ENCODE data around the gene EIF3A.
"Not testable (repeated sequence)": the region's sequence is repeated elsewhere in the genome, so short reads cannot be mapped to it uniquely, and the experiment has no call there.

The EIF3A gene

DNA sequence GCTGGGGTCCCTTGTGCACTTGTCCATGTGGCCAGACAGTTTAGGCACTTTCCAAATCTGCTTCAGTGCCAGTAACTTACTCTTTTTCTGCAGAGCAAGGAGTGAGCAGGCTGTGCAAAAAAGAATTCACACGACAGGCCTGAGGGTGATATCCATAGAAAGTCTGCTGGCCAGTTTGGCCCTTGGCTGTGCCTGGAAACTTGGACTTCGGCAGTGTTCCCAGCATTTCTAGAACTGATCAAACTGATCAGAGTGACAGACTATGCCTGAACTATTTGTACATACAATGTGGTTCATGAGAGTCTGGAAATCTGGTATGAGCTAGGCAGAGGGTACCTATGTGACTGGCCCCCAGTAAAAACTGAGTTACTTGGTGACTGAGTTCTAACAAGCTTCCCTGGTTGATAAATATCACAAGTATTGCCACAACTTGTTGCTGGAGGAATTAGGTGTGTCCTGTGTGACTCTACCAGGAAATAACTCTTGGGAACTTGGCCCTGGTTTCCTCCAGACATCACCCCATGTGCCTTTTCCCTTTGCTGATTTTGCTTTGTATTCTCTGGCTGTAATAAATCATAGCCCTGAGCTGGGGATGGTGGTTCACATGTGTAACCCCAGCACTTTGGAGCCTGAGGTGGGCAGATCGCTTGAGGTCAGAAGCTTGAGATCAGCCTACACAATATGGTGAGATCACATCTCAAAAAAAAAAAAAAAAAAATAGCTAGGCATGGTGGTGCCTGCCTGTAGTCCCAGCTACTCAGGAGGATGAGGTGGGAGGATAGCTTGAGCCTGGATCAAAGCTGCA lies 20.0 kb upstream of the EIF3A start:
- H3K4me3 ChIP-seq (ENCODE audit: low read length in 2 of 2) = no peak overlapping the region
- no peak overlapping the region for H3K9ac ChIP-seq (ENCODE audit: low read length in 2 of 2)
- peaks cover 8% of the 10 kb centered on the region for H3K4me1 ChIP-seq (ENCODE audit: control insufficient read depth, insufficient read depth, low read length)
- H3K27me3 ChIP-seq (ENCODE audit: control insufficient read depth in 1 of 2, insufficient read depth in 2 of 2, low read length in 2 of 2) = no peaks in the 10 kb centered on the region
- no peak overlapping the region for H3K27ac ChIP-seq (ENCODE audit: low read length)
- H3K36me3 ChIP-seq (ENCODE audit: control insufficient read depth in 2 of 2, insufficient read depth in 2 of 2, low read length in 2 of 2) = no peaks in the 10 kb centered on the region
- no peaks in the 10 kb centered on the region for H3K9me3 ChIP-seq (ENCODE audit: control insufficient read depth in 2 of 2, low read length in 2 of 2)

DNA sequence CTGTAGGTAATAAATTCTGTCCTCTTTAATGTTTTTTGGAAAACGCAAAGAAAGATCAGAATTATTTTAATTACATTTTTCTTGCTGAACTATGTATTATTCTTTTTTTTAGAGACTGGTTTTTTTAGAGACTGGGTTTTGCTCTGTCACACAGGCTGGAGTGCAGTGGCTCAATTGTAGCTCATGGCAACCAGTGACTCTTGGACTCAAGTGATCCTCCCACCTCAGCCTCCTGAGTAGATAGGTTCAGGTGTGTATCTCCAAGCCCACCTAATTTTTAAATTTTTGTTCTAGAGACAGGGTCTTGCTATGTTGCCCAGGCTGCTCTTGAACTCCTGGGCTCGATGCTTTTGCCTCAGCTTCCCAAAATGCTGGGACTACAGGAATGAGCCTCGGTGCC lies 18.0 kb upstream of the EIF3A start:
- H3K9me3 ChIP-seq (ENCODE audit: control insufficient read depth in 2 of 2, low read length in 2 of 2) = no peaks in the 10 kb centered on the region
- H3K27me3 ChIP-seq (ENCODE audit: control insufficient read depth in 1 of 2, insufficient read depth in 2 of 2, low read length in 2 of 2) = no peaks in the 10 kb centered on the region
- no peak overlapping the region for H3K27ac ChIP-seq (ENCODE audit: low read length)
- H3K4me1 ChIP-seq (ENCODE audit: control insufficient read depth, insufficient read depth, low read length) = no peaks in the 10 kb centered on the region
- H3K9ac ChIP-seq (ENCODE audit: low read length in 2 of 2) = no peak overlapping the region
- H3K4me3 ChIP-seq (ENCODE audit: low read length in 2 of 2) = no peak overlapping the region
- no peaks in the 10 kb centered on the region for H3K36me3 ChIP-seq (ENCODE audit: control insufficient read depth in 2 of 2, insufficient read depth in 2 of 2, low read length in 2 of 2)

DNA sequence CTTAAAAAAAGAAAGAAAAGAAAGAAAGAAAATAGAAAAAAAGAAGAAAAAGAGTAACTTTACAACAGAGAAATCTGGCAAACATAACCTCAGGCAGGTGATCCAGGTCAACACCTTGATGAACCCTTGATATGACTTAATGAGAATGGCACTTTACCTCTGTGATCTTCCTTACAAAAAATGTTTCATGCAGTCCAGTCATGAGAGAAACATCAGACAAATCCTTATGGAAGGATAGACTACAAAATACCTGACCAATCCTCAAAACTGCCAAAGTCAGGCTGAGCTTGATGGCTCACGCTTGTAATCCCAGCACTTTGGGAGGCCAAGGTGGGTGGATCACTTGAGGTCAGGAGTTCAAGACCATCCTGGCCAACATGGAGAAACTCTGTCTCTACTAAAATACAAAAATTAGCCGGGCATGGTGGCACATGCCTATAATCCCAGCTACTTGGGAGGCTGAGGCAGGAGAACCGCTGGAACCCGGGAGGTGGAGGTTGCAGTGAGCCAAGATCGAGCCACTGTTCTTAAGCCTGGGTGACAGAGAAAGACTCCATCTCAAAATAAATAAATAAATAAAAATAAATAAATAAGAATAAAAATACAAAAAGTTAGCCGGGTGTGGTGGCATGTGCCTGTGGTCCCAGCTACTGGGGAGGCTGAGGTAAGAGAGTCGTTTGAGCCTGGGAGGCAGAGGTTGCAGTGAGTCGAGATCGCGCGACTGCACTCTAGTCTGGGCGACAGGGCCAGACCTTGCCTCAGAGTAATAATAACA lies 16.2 kb upstream of the EIF3A start:
- not testable (repeated sequence) for H3K4me3 ChIP-seq (ENCODE audit: low read length in 2 of 2); H3K4me1 ChIP-seq (ENCODE audit: control insufficient read depth, insufficient read depth, low read length); H3K9ac ChIP-seq (ENCODE audit: low read length in 2 of 2); H3K9me3 ChIP-seq (ENCODE audit: control insufficient read depth in 2 of 2, low read length in 2 of 2); H3K36me3 ChIP-seq (ENCODE audit: control insufficient read depth in 2 of 2, insufficient read depth in 2 of 2, low read length in 2 of 2); H3K27ac ChIP-seq (ENCODE audit: low read length); H3K27me3 ChIP-seq (ENCODE audit: control insufficient read depth in 1 of 2, insufficient read depth in 2 of 2, low read length in 2 of 2)

GRCh38 chr10:119095640-119096039 lies 15.0 kb upstream of the EIF3A start:
- Histone ChIP-seq H3K9ac (ENCODE audit: low read length in 2 of 2) (no peak overlapping the region), H3K4me3 (ENCODE audit: low read length in 2 of 2) (no peak overlapping the region), H3K27ac (ENCODE audit: low read length) (no peak overlapping the region), H3K4me1 (ENCODE audit: control insufficient read depth, insufficient read depth, low read length) (no peaks in the 10 kb centered on the region), H3K36me3 (ENCODE audit: control insufficient read depth in 2 of 2, insufficient read depth in 2 of 2, low read length in 2 of 2) (no peaks in the 10 kb centered on the region), H3K27me3 (ENCODE audit: control insufficient read depth in 1 of 2, insufficient read depth in 2 of 2, low read length in 2 of 2) (no peaks in the 10 kb centered on the region), H3K9me3 (ENCODE audit: control insufficient read depth in 2 of 2, low read length in 2 of 2) (no peaks in the 10 kb centered on the region)

DNA sequence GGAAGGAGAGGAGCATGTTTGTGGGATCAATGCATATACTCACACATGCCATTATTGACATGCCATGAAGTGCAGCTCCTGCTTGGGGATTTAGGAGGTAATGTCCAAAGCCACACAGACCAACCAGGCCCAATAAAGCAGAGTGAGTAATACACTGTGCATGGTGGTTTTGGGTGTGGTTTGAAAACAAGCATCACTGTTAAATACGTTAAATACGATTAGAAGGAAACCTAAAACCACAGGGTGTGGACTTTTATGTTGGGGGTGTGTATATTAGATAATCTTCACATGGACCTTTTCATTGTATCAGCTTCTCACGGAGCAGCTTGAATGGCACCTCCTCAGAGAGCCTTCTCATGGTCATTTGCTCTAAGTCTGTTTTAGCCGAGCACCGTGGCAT lies 10.4 kb upstream of the EIF3A start:
- H3K9ac ChIP-seq (ENCODE audit: low read length in 2 of 2) = no peak overlapping the region
- no peak overlapping the region for H3K27ac ChIP-seq (ENCODE audit: low read length)
- no peak overlapping the region for H3K4me3 ChIP-seq (ENCODE audit: low read length in 2 of 2)
- H3K4me1 ChIP-seq (ENCODE audit: control insufficient read depth, insufficient read depth, low read length) = no peaks in the 10 kb centered on the region
- no peaks in the 10 kb centered on the region for H3K36me3 ChIP-seq (ENCODE audit: control insufficient read depth in 2 of 2, insufficient read depth in 2 of 2, low read length in 2 of 2)
- H3K9me3 ChIP-seq (ENCODE audit: control insufficient read depth in 2 of 2, low read length in 2 of 2) = no peaks in the 10 kb centered on the region
- no peaks in the 10 kb centered on the region for H3K27me3 ChIP-seq (ENCODE audit: control insufficient read depth in 1 of 2, insufficient read depth in 2 of 2, low read length in 2 of 2)

- Histone ChIP-seq H3K27me3 (ENCODE audit: control insufficient read depth in 1 of 2, insufficient read depth in 2 of 2, low read length in 2 of 2) (no peaks in the 10 kb centered on the region), H3K9ac (ENCODE audit: low read length in 2 of 2) (no peak overlapping the region), H3K4me1 (ENCODE audit: control insufficient read depth, insufficient read depth, low read length) (no peaks in the 10 kb centered on the region), H3K36me3 (ENCODE audit: control insufficient read depth in 2 of 2, insufficient read depth in 2 of 2, low read length in 2 of 2) (no peaks in the 10 kb centered on the region), H3K27ac (ENCODE audit: low read length) (no peak overlapping the region), H3K9me3 (ENCODE audit: control insufficient read depth in 2 of 2, low read length in 2 of 2) (no peaks in the 10 kb centered on the region), H3K4me3 (ENCODE audit: low read length in 2 of 2) (no peak overlapping the region)
Measured at GRCh38 chr10:119090026-119090795, 9.6 kb upstream of the EIF3A start.

DNA sequence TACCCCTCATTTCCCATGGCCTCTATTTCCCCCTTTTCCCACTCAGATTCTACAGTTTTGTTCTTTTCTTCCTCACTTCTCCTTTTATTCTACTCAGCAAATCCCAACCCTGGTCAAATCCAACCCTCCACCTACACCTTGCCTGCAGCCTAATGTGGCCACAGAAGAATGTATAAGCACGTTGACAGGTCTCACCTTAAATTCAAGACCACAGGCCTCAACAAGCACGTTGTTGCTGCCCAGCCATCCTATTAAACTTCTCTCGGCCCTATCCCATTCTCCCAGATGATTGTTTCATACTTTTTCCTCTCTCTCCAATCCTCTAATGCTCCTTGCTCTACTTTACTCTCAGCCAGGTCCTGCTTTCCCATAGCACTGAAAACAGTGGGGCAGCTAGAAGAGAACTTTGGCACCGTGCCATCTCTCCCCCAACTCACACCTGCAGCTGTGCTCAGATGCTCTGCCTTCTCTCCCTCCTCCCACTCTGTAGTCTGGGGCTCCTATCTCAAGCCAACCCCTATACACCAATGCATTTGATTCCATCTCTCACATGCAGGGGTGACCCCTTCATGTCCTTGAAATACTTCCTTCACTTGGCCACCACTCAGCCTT lies 6.8 kb upstream of the EIF3A start:
- no peaks in the 10 kb centered on the region for H3K27me3 ChIP-seq (ENCODE audit: control insufficient read depth in 1 of 2, insufficient read depth in 2 of 2, low read length in 2 of 2)

GRCh38 chr10:119084896-119085295 lies 4.3 kb upstream of the EIF3A start:
- H3K4me3 ChIP-seq (ENCODE audit: low read length in 2 of 2) = no peak overlapping the region
- no peaks in the 10 kb centered on the region for H3K27me3 ChIP-seq (ENCODE audit: control insufficient read depth in 1 of 2, insufficient read depth in 2 of 2, low read length in 2 of 2)
- H3K9ac ChIP-seq (ENCODE audit: low read length in 2 of 2) = no peak overlapping the region
- no peaks in the 10 kb centered on the region for H3K36me3 ChIP-seq (ENCODE audit: control insufficient read depth in 2 of 2, insufficient read depth in 2 of 2, low read length in 2 of 2)
- H3K4me1 ChIP-seq (ENCODE audit: control insufficient read depth, insufficient read depth, low read length) = no peaks in the 10 kb centered on the region
- H3K9me3 ChIP-seq (ENCODE audit: control insufficient read depth in 2 of 2, low read length in 2 of 2) = no peaks in the 10 kb centered on the region
- H3K27ac ChIP-seq (ENCODE audit: low read length) = no peak overlapping the region

More for the DNA sequence above, 6.8 kb upstream of the EIF3A start:
- Histone ChIP-seq H3K36me3 (ENCODE audit: control insufficient read depth in 2 of 2, insufficient read depth in 2 of 2, low read length in 2 of 2) (no peaks in the 10 kb centered on the region), H3K9me3 (ENCODE audit: control insufficient read depth in 2 of 2, low read length in 2 of 2) (no peaks in the 10 kb centered on the region), H3K27ac (ENCODE audit: low read length) (no peak overlapping the region), H3K4me3 (ENCODE audit: low read length in 2 of 2) (no peak overlapping the region), H3K4me1 (ENCODE audit: control insufficient read depth, insufficient read depth, low read length) (no peaks in the 10 kb centered on the region), H3K9ac (ENCODE audit: low read length in 2 of 2) (no peak overlapping the region)

DNA sequence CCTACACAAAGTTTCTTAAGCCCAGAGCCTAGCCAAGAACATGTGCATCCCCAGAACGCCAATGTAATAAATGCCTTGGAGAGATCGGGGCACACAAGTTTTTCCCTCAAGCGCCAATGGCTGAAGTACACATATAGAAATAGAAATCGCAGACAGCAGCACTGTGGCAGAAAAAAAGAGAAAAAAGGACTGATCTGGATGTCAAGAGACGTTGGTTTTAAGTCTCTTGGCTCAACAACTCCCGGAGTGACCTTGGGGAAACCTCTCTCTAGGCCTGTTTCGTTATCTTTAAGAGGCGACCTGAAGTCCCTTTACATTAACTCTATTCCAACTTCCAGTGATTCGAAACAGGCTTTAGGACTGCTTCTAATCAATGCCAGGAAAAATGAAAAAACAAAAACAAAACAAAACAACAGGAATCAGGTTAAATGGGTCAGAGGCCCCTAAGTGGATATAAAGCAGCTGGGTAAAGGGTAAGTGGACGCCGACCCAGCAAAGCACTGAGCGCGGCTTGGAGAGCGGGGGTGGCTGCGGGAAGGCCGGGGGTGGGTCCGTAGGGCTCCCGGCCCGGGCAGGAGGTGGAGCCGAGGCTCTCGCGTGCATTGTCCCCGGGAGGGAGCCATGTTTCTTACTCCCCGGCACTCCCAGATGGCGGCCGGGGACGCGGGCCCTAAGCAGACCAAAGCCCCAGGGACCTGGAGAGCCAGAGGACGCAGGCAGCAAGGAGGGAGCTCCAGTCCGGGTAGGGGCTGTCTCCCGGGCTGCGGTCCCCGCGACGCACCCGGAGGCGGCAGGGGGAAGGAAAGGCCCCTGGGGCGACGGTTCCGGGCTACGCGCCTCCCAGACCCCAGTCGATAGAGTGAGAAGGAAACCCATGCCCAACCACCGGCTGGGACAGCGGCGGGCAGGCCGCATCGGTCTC lies 757 bp downstream of the EIF3A start:
- Histone ChIP-seq H3K4me1 (ENCODE audit: control insufficient read depth, insufficient read depth, low read length) (no peaks in the 10 kb centered on the region), H3K9me3 (ENCODE audit: control insufficient read depth in 2 of 2, low read length in 2 of 2) (no peaks in the 10 kb centered on the region), H3K9ac (ENCODE audit: low read length in 2 of 2) (peak overlapping the region; percentile 98 to 99), H3K27me3 (ENCODE audit: control insufficient read depth in 1 of 2, insufficient read depth in 2 of 2, low read length in 2 of 2) (no peaks in the 10 kb centered on the region), H3K4me3 (ENCODE audit: low read length in 2 of 2) (peak overlapping the region; percentile 88 to 91), H3K36me3 (ENCODE audit: control insufficient read depth in 2 of 2, insufficient read depth in 2 of 2, low read length in 2 of 2) (no peaks in the 10 kb centered on the region), H3K27ac (ENCODE audit: low read length) (peak overlapping the region; percentile 95)
